ENCODE data around the gene ATG14.

ATG14 gene

DNA sequence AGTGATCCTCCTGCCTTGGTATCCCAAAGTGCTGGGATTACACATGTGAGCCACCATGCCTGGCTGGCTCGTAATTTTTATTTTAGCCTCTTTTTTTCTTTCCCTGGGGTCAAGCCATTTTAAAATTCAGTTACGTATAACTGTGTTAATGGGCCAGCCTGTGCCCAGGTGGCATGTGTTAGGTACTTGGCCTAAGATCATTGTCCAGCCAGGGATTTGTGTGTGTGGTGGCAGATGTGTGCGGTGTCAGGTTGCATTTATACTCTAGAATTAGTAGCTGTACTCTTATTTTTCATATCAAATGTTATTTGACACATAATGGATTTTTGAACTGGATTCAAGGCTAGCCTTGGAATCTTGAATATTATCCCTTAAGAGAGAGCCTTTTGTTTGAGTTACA, 71.1 kb downstream of the ATG14 start:
- no peak overlapping the region for H3K4me3 Mint-ChIP-seq
- peak overlapping the region; percentile 82 for H3K27ac Mint-ChIP-seq
- H3K27me3 Mint-ChIP-seq = no peaks in the 10 kb centered on the region
- no peaks in the 10 kb centered on the region for H3K9me3 Mint-ChIP-seq
- peaks cover 11% of the 10 kb centered on the region for H3K36me3 Mint-ChIP-seq (ENCODE audit: low read depth)
- DNase-seq = no peak
- peaks cover 89% of the 10 kb centered on the region for H3K4me1 Mint-ChIP-seq (ENCODE audit: low read depth)

DNA sequence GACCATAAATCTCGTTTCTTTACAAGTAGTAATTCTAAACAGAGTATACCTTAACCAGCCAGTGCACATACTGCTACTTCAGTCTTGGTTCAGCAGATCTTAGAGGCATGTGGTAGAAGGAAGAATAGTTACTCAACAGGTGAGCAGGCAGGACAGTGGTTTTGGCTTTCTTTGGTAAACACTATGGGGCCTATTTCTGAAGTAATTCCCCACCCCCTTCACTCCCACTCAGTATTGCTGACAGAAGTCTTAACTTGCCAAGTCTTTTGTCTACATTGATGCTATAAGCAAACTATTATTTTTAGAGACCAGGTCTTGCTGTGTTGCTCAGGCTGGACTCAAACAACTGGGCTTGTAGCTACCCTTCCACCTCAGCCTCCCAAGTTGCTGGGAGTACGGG, 71.9 kb downstream of the ATG14 start:
- Mint-ChIP-seq H3K36me3 (ENCODE audit: low read depth) (peaks cover 16% of the 10 kb centered on the region), H3K27me3 (no peaks in the 10 kb centered on the region), H3K4me1 (ENCODE audit: low read depth) (peaks cover 89% of the 10 kb centered on the region), H3K27ac (peak overlapping the region; percentile 16), H3K4me3 (peak overlapping the region; percentile 0), H3K9me3 (no peaks in the 10 kb centered on the region)
- DNase-seq = no peak

DNA sequence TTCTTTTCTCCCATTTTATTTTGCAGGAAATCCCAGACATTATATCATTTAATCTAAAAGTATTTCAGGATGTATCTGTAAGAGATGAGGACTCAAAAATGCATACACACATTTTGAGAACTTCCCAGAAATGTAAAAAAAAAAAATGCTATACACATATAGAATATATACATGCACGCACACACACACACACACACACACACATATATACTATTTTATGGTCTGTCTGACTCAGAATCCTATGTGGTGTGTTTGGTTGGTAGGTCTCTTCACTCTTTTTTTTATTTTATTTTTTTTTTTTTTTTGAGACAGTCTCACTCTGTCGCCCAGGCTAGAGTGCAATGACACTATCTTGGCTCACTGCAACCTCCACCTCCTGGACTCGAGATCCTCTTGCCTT, 74.9 kb downstream of the ATG14 start:
- Mint-ChIP-seq H3K4me3 (peak overlapping the region; percentile 30), H3K9me3 (peaks cover 2% of the 10 kb centered on the region), H3K36me3 (ENCODE audit: low read depth) (peaks cover 17% of the 10 kb centered on the region), H3K27ac (peak overlapping the region; percentile 94), H3K27me3 (no peaks in the 10 kb centered on the region), H3K4me1 (ENCODE audit: low read depth) (peaks cover 94% of the 10 kb centered on the region)
- no peak for DNase-seq

DNA sequence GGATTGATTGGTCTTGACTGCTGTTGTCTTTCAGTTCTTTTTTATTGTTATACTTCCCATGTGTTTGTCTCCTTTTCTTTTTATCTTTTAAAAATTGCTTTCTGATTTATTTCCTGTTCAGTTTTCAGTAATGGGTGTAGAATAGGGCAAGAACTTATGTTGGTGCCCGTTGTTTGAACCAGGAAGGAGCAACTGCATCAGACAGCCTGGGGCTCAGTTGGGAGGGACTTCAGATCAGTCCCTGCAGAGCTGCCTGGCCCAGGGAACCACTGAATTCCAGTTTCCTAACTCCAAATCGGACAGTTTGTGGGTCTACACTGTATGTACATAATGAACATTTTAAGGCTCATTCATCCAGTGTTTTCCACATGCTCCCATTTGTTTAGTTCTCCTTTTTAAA, 75.5 kb downstream of the ATG14 start:
- H3K27ac Mint-ChIP-seq = peak overlapping the region; percentile 81

DNA sequence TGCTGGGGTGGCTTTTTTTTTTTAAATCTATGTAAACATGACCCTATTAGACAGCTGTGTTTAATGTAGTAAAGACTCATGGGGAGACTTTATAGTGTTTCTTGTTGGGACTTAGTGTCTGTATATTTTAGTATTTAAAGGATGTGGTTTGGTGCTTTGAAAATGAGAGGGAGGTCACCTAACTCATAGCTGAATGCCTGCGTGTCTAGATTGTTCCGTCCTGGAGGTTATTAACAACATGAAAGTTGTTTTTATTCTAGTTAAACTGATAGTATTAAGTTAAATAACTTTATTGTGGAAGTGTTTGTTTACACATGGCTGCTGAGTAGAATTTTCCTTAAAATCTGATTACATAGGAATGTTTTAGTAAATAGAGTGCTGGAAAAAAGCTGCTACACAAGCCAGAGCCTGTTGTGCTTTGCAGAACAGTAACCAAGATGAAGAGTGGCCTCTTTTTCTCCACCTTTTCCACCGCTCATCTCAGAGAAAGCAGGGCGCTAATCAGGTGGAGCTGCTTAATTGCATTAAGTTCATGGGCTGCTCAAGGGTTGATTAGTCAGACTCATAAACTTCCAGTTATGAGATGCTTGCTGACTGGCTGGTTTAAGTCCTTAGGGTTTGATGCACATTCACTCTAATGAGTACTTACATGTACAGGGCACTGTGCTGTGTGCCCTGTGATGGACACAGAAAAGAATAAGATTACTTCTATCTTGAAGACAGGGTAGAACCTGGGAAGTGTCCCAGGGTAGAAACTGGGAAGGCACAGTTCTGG, 77.7 kb downstream of the ATG14 start:
- peaks cover 90% of the 10 kb centered on the region for H3K4me1 Mint-ChIP-seq (ENCODE audit: low read depth)
- H3K27me3 Mint-ChIP-seq = no peaks in the 10 kb centered on the region
- peaks cover 2% of the 10 kb centered on the region for H3K9me3 Mint-ChIP-seq
- H3K36me3 Mint-ChIP-seq (ENCODE audit: low read depth) = peaks cover 14% of the 10 kb centered on the region
- peak overlapping the region; percentile 56 for H3K4me3 Mint-ChIP-seq
- DNase-seq = no peak
- peak overlapping the region; percentile 87 for H3K27ac Mint-ChIP-seq

More for the DNA sequence above, 75.5 kb downstream of the ATG14 start:
- peaks cover 2% of the 10 kb centered on the region for H3K9me3 Mint-ChIP-seq
- H3K27me3 Mint-ChIP-seq = no peaks in the 10 kb centered on the region
- DNase-seq = no peak
- H3K4me1 Mint-ChIP-seq (ENCODE audit: low read depth) = peaks cover 90% of the 10 kb centered on the region
- H3K36me3 Mint-ChIP-seq (ENCODE audit: low read depth) = peaks cover 17% of the 10 kb centered on the region
- H3K4me3 Mint-ChIP-seq = peak overlapping the region; percentile 30

DNA sequence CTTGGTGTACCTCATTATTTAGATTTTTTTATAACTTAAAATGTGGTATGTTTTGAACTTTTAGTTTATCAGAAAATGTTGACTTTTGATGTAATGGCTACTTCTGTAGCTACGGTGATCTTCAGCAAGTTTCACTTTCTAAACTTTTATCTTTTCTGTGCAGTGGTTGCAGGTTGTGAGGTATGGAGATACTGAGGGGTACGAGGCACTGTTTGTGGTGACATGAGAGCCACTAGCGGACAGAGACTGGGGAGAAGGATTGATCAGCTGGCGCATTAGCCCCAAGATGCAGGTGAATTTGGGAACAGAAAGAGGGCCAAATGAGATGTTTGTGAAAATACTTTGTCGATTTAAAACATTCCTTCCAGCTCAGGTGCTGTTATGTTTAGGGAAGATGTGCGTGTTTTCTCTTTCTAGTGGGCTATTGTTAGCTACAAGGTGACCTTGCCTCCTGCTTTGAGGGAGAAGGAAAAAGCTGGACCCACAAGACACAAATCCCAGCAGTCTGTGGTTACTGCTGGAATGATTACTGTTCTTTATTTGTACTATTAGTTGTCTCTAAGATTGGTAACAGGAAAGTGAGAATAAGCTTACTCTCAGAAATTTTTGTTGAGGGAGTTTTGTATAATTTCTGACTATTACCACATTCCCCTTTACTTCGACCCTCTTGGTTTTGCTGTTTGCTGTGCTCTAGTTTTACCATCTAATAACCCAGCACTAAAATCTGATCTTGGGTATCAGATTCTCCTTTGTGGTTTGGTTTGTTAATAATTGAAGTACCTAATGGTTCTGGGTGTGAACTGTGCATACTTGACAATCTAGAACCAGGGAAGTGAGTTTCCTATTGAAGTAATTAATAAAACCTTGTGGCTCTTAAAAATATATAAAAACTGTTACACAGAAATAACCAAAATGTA, 78.7 kb downstream of the ATG14 start:
- H3K27me3 Mint-ChIP-seq = no peaks in the 10 kb centered on the region
- H3K4me1 Mint-ChIP-seq (ENCODE audit: low read depth) = peaks cover 89% of the 10 kb centered on the region
- peak overlapping the region; percentile 82 for H3K27ac Mint-ChIP-seq
- peaks cover 2% of the 10 kb centered on the region for H3K9me3 Mint-ChIP-seq
- peak overlapping the region; percentile 63 for H3K4me3 Mint-ChIP-seq
- peaks cover 13% of the 10 kb centered on the region for H3K36me3 Mint-ChIP-seq (ENCODE audit: low read depth)
- DNase-seq = no peak

DNA sequence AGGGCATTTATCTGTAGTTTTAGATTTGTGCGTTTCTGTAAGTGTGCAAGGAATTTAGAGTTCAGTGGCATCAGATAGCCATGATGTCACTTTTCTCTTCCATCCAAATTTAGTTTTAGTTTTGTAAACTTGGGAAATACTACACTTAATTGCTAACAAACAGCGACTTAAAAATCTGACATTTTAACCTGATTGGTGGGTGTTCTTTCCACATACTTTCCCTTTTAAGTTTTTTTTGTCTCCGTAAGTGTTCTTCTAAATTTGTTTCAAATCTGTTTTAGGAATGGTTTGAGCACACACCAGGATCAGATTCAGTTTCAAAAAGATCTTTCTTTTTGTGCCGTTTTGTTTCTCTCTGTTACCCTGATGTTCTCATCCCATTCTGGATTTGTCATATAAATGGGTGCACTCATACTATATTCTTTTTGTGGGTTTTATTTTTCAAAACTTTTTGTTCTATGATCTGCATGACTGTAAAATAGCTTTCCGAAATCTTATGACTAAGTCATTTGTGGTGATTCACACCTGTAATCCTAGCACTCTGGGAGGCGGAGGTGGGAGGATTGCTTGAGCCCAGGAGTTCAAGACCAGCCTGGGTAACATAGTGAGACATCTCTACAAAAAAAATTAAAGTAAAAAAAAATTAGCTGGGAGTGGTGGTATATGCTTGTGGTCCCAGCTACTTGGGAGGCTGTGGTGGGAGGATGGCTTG, 81.5 kb downstream of the ATG14 start:
- Mint-ChIP-seq H3K9me3 (peaks cover 2% of the 10 kb centered on the region), H3K27ac (peak overlapping the region; percentile 93), H3K36me3 (ENCODE audit: low read depth) (peaks cover 10% of the 10 kb centered on the region), H3K27me3 (no peaks in the 10 kb centered on the region), H3K4me3 (peak overlapping the region; percentile 65), H3K4me1 (ENCODE audit: low read depth) (peaks cover 85% of the 10 kb centered on the region)
- peak; percentile 56 for DNase-seq

DNA sequence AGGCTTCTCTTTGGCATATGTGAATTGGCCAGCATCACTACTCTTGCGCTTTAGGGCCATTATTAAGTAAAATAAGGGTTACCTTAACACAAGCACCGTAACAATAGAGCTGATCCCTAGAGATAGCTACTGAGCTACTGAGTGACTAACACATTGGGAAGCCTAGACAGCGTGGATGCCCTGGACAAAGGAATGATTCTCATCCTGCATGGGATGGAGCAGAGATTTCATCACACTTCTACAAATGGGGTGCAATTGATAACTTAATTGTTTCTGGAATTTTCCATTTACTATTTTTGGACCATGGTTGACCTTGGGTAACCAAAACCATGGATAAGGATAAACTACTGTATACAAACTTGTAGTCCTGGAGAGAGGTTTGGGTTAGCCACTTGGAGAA, 83.3 kb downstream of the ATG14 start:
- H3K4me3 Mint-ChIP-seq = no peak overlapping the region
- H3K9me3 Mint-ChIP-seq = no peaks in the 10 kb centered on the region
- H3K4me1 Mint-ChIP-seq (ENCODE audit: low read depth) = peaks cover 76% of the 10 kb centered on the region
- peaks cover 19% of the 10 kb centered on the region for H3K36me3 Mint-ChIP-seq (ENCODE audit: low read depth)
- no peaks in the 10 kb centered on the region for H3K27me3 Mint-ChIP-seq
- DNase-seq = no peak
- no peak overlapping the region for H3K27ac Mint-ChIP-seq

DNA sequence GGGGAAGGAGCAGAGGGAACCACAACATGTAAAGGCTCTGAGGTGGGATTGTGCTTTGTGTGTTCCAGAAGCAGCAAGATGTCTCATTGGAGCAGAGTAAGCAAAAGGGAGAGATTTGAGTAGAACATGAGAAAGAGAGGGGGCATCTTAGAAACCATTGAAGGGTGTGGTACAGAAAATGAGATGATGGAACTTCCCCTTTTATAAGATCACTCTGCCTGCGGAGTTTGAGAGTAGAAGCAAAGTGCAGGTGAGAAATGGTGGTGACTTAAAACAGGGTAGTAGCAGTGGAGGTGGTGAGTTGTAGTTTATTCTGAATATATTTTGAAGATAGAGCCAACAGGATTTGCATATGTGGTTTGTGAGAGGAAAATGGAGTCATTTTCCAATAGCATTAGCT, 84.5 kb downstream of the ATG14 start:
- no peak for DNase-seq
- Mint-ChIP-seq H3K4me1 (ENCODE audit: low read depth) (peaks cover 65% of the 10 kb centered on the region), H3K27me3 (no peaks in the 10 kb centered on the region), H3K9me3 (no peaks in the 10 kb centered on the region), H3K4me3 (no peak overlapping the region), H3K27ac (peak overlapping the region; percentile 17), H3K36me3 (ENCODE audit: low read depth) (peaks cover 20% of the 10 kb centered on the region)

DNA sequence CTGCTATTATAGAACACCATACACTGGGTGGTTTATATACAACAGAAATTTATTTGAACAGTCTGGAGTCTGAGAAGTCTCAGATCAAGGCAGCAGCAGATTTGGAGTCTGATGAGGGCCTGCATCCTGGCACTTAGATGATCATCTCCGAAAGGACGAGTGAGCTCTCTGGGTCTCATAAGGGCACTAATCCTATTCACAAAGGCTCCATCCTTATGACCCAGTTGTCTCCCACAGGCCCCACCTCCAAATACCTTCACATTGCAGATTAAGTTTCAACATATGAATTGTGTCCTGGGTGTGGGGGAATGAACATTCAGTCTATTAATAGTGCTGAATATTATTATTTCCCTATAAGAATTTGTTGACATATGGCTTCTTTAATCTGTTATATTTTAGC, 86.8 kb downstream of the ATG14 start:
- no peak overlapping the region for H3K4me3 Mint-ChIP-seq
- H3K27ac Mint-ChIP-seq = no peak overlapping the region

DNA sequence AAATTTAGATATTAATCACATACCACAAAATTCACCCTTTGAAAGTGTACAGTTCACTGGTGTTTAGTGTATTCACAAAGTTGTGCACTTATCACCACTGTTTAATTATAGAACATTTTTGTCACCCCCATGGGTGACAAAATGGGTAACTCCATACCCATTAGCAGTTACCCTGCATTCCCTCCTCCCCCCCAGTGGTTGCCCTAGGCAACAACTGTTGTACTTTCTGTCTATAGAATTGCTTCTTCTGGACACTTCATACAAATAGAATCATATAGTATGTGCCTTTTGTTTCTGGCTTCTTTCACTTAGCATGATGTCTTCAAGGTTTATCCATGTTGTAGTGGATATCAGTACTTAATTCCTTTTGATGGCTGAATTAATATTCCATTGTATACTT, 87.7 kb downstream of the ATG14 start:
- Mint-ChIP-seq H3K36me3 (ENCODE audit: low read depth) (peaks cover 28% of the 10 kb centered on the region), H3K27ac (peak overlapping the region; percentile 38), H3K9me3 (no peaks in the 10 kb centered on the region), H3K27me3 (no peaks in the 10 kb centered on the region), H3K4me1 (ENCODE audit: low read depth) (peaks cover 39% of the 10 kb centered on the region), H3K4me3 (no peak overlapping the region)
- DNase-seq = no peak

More for the DNA sequence above, 86.8 kb downstream of the ATG14 start:
- no peaks in the 10 kb centered on the region for H3K9me3 Mint-ChIP-seq
- H3K27me3 Mint-ChIP-seq = no peaks in the 10 kb centered on the region
- H3K4me1 Mint-ChIP-seq (ENCODE audit: low read depth) = peaks cover 48% of the 10 kb centered on the region
- no peak for DNase-seq
- peaks cover 25% of the 10 kb centered on the region for H3K36me3 Mint-ChIP-seq (ENCODE audit: low read depth)

DNA sequence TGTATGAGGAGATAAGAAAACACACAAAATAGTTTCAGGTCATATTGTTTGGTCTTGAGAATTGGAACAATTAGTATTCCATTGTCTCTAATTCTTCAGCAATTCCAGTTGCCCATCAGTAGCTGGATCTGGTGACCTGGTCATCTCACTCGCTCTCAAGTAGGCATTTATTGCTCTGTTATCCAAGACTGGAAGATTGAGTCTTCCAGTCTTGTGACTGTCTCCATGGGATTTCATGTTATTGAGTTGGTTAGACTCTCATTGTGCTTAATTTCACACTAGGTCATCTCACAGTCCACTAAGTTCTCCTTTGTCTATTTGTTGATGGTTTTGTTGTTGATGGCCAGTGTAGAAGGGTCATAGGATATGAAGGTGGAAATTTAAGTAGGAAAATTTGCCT, 92.9 kb downstream of the ATG14 start:
- Mint-ChIP-seq H3K27me3 (no peaks in the 10 kb centered on the region), H3K4me3 (no peak overlapping the region), H3K27ac (no peak overlapping the region), H3K4me1 (ENCODE audit: low read depth) (peaks cover 19% of the 10 kb centered on the region), H3K9me3 (peaks cover 4% of the 10 kb centered on the region), H3K36me3 (ENCODE audit: low read depth) (peaks cover 54% of the 10 kb centered on the region)
- no peak for DNase-seq

DNA sequence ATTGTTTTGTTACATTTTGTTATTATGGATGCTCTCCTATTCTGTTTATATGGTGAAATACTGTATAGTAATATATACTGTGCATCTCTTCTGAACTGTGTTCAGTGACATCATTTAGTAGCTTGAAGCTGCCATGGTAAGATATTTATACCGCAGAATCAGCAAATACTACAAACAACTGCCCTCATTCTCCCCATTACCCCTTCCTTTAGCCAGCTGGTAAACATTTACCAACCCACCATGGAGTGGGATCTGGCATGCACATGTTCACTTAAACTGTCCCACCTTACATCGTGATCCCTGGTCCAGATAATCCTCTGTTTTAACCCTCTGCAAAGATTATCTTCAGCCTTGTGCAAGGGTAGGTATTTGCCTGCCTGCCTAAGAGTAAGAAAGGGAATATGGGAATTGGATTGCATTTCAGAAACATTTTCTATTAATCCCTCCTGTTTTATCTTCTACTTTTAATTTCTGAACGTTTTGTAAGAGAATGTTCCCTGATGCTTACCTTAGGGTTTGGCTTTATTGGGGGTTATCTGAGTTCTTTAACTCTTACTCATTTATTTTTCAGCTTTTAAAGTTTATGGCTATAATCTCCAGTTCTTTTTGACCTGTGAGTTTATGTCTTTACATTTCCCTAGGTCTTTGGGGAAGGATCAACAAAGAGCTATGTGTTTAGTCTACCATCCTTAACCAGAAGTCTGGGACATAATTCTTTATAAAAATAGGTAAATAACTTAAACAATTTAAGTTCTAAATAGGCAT, 93.9 kb downstream of the ATG14 start:
- peaks cover 61% of the 10 kb centered on the region for H3K36me3 Mint-ChIP-seq (ENCODE audit: low read depth)
- DNase-seq = no peak
- H3K9me3 Mint-ChIP-seq = peaks cover 14% of the 10 kb centered on the region
- no peak overlapping the region for H3K27ac Mint-ChIP-seq
- H3K4me3 Mint-ChIP-seq = no peak overlapping the region
- peaks cover 26% of the 10 kb centered on the region for H3K4me1 Mint-ChIP-seq (ENCODE audit: low read depth)
- H3K27me3 Mint-ChIP-seq = no peaks in the 10 kb centered on the region

DNA sequence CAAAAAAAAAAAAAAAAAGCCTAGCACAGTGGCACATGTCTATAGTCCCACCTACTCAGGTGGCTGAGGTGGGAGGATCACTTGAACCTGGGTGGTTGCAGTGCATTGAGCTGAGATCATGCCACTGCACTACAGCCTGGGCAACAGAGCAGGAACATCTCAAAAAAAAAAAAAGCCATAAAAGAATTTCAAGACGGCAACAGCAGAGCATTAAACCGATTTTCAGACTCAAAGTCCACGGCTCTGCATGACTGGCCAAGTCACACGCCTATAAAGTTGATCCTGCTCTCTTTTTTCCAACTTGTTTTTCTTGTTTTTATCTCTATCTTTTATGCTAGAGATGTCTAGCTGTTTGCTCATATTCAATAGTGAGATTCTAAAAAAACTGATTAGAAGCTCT, 95.1 kb downstream of the ATG14 start:
- peaks cover 68% of the 10 kb centered on the region for H3K36me3 Mint-ChIP-seq (ENCODE audit: low read depth)
- H3K4me3 Mint-ChIP-seq = no peak overlapping the region
- H3K27ac Mint-ChIP-seq = no peak overlapping the region
- peaks cover 26% of the 10 kb centered on the region for H3K4me1 Mint-ChIP-seq (ENCODE audit: low read depth)
- H3K27me3 Mint-ChIP-seq = no peaks in the 10 kb centered on the region
- H3K9me3 Mint-ChIP-seq = peaks cover 19% of the 10 kb centered on the region
- DNase-seq = no peak

Data from activated T-cell treated with anti-CD3 and anti-CD28 coated beads, Interleukin-2, amount 50 U/mL, for 24 hours (primary cell).